GM19324 (cell line): ENCODE data around the gene KISS1R.

Experiments
- ATAC-seq: cut with Tn5 transposase; IDR thresholded peaks from one replicate; pipeline ENCODE4 v1.9.1; 2021; ENCODE audit warnings: mild to moderate bottlenecking, moderate library complexity; ENCODE audit not compliant: unreplicated experiment, low FRiP score

Gene KISS1R

GRCh38 chr19:899336-900042, 17.6 kb upstream of the KISS1R start:
- ATAC-seq: no peak

GRCh38 chr19:900043-900301, 17.2 kb upstream of the KISS1R start:
- ATAC-seq: no peak

- no peak for ATAC-seq
Measured at GRCh38 chr19:900302-901111, 16.6 kb upstream of the KISS1R start.

DNA sequence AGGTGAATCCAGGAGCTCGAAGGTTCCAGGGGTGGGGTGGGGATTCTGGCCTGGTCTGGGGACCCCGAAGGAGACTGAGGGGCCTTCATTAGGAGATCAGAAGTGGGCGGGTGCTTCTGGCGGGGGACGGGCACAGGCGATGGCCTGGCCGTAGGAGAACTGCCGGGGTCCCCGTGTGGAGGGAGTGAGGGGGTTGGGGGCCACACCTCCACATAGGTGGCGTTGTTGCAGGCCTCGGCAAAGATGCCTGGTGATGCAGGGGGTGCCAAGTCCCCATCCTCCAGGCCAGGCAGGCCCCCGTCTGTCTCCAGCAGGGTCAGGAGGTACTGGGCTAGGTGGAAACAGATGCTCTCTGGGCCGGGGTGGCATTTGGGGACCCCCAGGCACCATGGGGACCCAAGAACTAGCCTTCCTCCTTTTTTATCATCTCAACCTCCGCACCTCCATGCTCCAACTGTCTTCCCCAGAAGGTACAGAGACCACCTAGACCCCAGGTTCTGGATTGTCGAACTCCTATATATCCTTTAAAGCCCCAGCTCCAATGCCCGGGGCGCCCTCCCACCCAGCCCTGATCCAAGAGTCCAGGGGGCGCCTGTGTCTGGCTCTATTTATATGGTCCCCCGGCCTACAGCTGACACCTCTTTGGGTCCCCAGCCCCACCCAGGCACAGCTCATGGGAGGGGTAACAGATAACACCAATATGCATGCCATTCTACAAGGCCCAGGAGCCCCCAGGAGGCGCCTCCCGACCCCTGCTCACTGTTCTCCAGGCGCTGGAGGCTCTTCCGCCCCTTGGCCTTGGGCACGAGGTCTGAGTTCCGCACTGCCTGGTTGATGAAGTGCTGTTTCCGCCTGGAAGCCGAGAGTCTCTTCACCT, 15.7 kb upstream of the KISS1R start:
- no peak for ATAC-seq

GRCh38 chr19:902093-902370, 15.1 kb upstream of the KISS1R start:
- no peak for ATAC-seq

GRCh38 chr19:902446-903226, 14.5 kb upstream of the KISS1R start:
- no peak for ATAC-seq

DNA sequence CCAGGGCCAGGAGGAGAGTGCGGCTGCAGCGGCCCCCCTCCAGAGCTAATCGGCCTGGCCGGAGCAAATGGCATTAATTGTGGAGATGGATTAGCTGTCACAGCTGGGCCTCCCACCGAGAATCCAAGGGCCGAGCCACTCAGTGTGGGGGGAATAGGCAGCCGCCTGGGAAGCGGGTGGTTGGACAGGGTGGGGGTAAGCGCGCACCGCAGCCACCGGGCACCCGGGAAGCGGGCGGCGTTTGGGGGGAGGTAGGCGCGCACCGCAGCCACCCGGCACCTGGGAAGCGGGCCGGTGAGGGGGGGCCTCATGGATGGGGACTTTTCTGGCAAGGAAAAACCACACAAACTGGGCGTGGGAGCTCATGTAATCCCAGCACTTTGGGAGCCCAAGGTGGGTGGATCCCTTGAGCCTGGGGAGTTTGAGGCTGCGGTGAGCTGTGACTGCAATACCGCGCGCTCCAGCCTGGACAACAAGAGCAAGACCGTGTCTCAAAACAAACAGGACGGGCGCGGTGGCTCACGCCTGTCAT, 13.8 kb upstream of the KISS1R start:
- ATAC-seq: no peak

DNA sequence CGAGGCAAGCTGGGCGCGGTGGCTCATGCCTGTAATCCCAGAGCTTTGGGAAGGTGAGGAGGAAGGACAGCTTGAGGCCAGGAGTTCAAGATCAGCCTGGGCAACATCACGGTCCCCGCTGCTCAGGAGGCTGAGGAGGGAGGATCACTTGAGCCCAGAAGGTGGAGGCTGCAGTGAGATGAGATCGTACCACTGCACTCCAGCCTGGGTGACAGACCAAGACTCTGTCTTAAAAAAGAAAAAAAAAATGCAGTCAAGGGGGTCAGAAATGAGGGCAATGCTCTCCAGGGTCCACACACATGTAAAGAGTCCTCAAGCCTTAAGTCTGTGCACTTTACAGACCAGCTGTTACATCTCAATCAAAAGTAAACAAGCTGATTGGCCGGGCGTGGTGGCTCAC, 12.6 kb upstream of the KISS1R start:
- ATAC-seq: no peak

GRCh38 chr19:906480-906879, 10.7 kb upstream of the KISS1R start:
- ATAC-seq: no peak

GRCh38 chr19:907183-907853, 9.8 kb upstream of the KISS1R start:
- ATAC-seq: no peak

- ATAC-seq: no peak
Measured at GRCh38 chr19:911197-912033, 5.7 kb upstream of the KISS1R start.

GRCh38 chr19:912181-913079, 4.7 kb upstream of the KISS1R start:
- ATAC-seq: no peak

DNA sequence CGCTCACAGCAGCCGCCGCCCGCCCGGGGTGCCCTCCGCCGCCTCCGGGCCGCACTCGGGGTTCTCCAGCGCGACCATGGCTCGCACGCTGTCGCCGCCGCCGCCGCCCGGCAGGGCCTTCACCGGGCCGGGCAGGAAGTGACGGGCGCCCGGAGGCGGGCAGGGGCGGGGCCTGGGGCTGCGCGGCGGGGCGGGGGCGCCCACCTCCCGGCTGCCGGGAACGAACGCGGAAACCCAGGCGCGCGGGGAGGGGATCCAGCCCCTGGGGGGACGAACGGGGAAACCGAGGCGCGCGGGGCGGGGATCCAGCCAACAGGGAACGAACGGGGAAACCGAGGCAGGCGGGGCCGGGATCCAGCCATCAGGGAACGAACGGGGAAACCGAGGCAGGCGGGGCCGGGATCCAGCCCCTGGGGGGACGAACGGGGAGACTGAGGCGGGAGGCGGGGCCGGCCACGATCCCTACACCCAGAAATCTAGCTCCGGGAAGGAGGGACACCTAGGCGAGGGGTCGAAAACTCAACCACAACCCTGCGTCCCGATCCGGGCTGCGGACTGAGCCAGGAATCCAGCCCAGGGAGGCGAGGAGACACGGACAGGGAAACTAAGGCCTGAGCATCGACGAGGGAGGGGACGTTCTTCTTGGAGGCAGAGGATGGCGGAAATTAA, 3.9 kb upstream of the KISS1R start, which contains the start of gene R3HDM4:
TSS of gene R3HDM4 (minus strand) at position 140 of the 669 bp plus-strand sequence. CDS start at position 78, 62 bp downstream.
- ATAC-seq: peak; percentile 64

- no peak for ATAC-seq
Measured at GRCh38 chr19:916645-917322, 349 bp upstream of the KISS1R start.

DNA sequence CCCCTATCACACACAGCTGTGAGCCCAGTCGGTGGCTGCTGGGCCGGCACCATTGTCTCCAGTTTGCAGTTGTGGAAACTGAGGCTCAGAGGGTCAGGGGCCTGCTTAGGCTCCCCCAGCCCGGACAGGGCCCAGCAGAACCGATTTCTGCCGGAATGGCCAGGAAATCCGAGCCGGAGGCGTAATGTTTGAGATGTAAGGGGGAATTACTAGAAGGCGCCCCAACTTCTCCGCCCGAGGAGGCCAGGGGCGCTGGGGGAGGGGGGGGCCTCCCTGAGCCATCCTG, 962 bp downstream of the KISS1R start:
- ATAC-seq: no peak

DNA sequence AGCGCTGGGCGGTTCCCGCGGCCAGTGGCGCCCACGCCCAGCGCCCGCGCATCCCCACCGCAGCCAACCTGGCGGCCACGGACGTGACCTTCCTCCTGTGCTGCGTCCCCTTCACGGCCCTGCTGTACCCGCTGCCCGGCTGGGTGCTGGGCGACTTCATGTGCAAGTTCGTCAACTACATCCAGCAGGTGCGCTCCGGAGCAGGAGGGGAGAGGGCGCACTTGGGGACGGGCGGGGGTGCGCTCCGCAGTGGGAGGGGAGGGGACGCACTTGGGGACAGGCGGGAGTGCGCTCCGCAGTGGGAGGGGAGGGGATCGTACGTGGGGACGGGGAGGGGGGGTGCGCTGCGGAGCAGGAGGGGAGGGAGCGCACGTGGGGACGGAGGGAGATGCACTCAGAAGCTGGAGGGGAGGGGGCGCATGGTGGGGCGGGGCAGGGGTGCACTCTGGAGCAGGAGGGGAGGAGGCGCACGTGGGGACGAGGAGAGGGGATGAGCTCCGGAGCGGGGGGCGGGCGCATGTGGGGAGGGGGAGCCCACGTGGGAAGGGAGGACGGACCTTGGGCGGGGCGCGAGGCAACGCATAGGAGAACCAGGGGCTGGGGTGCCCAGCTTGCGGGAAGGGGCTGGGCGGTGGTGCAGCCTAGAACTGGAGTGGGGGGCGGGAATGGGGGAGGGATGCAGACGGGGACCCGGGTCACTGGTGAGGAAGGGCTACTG, 1.5 kb downstream of the KISS1R start:
- no peak for ATAC-seq
